Mesenchymal stem cell (in vitro differentiated cells and primary cell): ENCODE data around the gene EFCAB14.
"Not testable (repeated sequence)": the region's sequence is repeated elsewhere in the genome, so short reads cannot be mapped to it uniquely, and the experiment has no call there.

Experiments
- DNase-seq: peaks from one replicate; pipeline ENCODE4 v3.0.0-alpha.2; 2013
- H2AFZ ChIP-seq: one replicate; pipeline ENCODE4 v1.6.1; 2013; ENCODE audit warnings: low read depth, mild to moderate bottlenecking, control low read depth, inconsistent platforms, low read length, moderate library complexity
- H2AK5ac ChIP-seq: 2 replicates; pipeline ENCODE4 v1.6.1; 2013; ENCODE audit warnings: low read length, moderate library complexity, mild to moderate bottlenecking, inconsistent platforms; ENCODE audit not compliant: severe bottlenecking
- H2BK120ac ChIP-seq: one replicate; pipeline ENCODE4 v1.6.1; 2013; ENCODE audit warnings: low read depth, mild to moderate bottlenecking, inconsistent platforms, low read length, moderate library complexity
- H2BK12ac ChIP-seq, 2 experiments: one replicate each; pipeline ENCODE4 v1.6.1; 2013; ENCODE audit warnings: inconsistent platforms in 2 of 2, low read length in 2 of 2, mild to moderate bottlenecking in 2 of 2, moderate library complexity in 2 of 2, control low read depth in 1 of 2
- H2BK15ac ChIP-seq: one replicate; pipeline ENCODE4 v1.6.1; 2013; ENCODE audit warnings: mild to moderate bottlenecking, low read depth, inconsistent platforms; ENCODE audit not compliant: poor library complexity, severe bottlenecking
- H2BK5ac ChIP-seq: 2 replicates; pipeline ENCODE4 v1.6.1; 2013; ENCODE audit warnings: low read depth, mild to moderate bottlenecking, low read length, control low read depth, inconsistent platforms; ENCODE audit not compliant: poor library complexity, severe bottlenecking
- H3K14ac ChIP-seq, 2 experiments: one replicate each; pipeline ENCODE4 v1.6.1; 2013; ENCODE audit warnings: inconsistent platforms in 2 of 2, low read length in 2 of 2, control low read depth in 1 of 2, mild to moderate bottlenecking in 1 of 2, moderate library complexity in 1 of 2
- H3K18ac ChIP-seq, 2 experiments: one replicate each; pipeline ENCODE4 v1.6.1; 2013; ENCODE audit warnings: inconsistent platforms in 2 of 2, low read length in 2 of 2, control low read depth in 1 of 2, low read depth in 1 of 2, mild to moderate bottlenecking in 1 of 2
- H3K23ac ChIP-seq, 2 experiments: one replicate each; pipeline ENCODE4 v1.6.1; 2013; ENCODE audit warnings: inconsistent platforms in 2 of 2, low read length in 2 of 2, mild to moderate bottlenecking in 2 of 2, moderate library complexity in 2 of 2, control low read depth in 1 of 2
- H3K27ac ChIP-seq: 2 replicates; pipeline ENCODE4 v1.5.1; 2013; ENCODE audit warnings: mild to moderate bottlenecking, moderate library complexity, low read length, control low read depth, inconsistent platforms; ENCODE audit not compliant: poor library complexity, severe bottlenecking
- H3K27me3 ChIP-seq, 2 experiments: 2 replicates each; pipeline versions ENCODE4 v1.6.1 to v1.7.0; 2013; ENCODE audit warnings: low read length in 2 of 2, mild to moderate bottlenecking in 2 of 2, moderate library complexity in 2 of 2, control low read depth in 1 of 2, inconsistent platforms in 1 of 2; ENCODE audit not compliant: control insufficient read depth in 1 of 2, insufficient read depth in 1 of 2
- H3K36me3 ChIP-seq, 2 experiments: 2 replicates each; pipeline versions ENCODE4 v1.6.1 to v1.7.0; 2013; ENCODE audit warnings: low read length in 2 of 2, control low read depth in 1 of 2, inconsistent platforms in 1 of 2, low read depth in 1 of 2, mild to moderate bottlenecking in 1 of 2; ENCODE audit not compliant: insufficient read depth in 2 of 2, control insufficient read depth in 1 of 2
- H3K4ac ChIP-seq, 2 experiments: one replicate each; pipeline ENCODE4 v1.6.1; 2013; ENCODE audit warnings: inconsistent platforms in 2 of 2, low read length in 2 of 2, mild to moderate bottlenecking in 2 of 2, moderate library complexity in 2 of 2, control low read depth in 1 of 2, low read depth in 1 of 2
- H3K4me1 ChIP-seq: 2 replicates; pipeline ENCODE4 v1.6.1; 2013; ENCODE audit warnings: low read depth, low read length, control low read depth; ENCODE audit not compliant: control insufficient read depth, insufficient read depth
- H3K4me2 ChIP-seq: 2 replicates; pipeline ENCODE4 v1.6.1; 2013; ENCODE audit warnings: low read length, mild to moderate bottlenecking, inconsistent platforms; ENCODE audit not compliant: poor library complexity, severe bottlenecking
- H3K4me3 ChIP-seq, 2 experiments: 2 replicates each; pipeline versions ENCODE4 v1.5.1 to v1.7.0; 2013; ENCODE audit warnings: low read length in 2 of 2, mild to moderate bottlenecking in 2 of 2, control low read depth in 1 of 2, low read depth in 1 of 2; ENCODE audit not compliant: insufficient read depth in 1 of 2
- H3K79me1 ChIP-seq: replicated peaks from 2 replicates; pipeline ENCODE4 v1.6.1; 2013; ENCODE audit warnings: mild to moderate bottlenecking, control low read depth, low read length, inconsistent platforms; ENCODE audit not compliant: poor library complexity, severe bottlenecking
- H3K9ac ChIP-seq: 2 replicates; pipeline ENCODE4 v1.7.0; 2013; ENCODE audit warnings: mild to moderate bottlenecking, low read length, moderate library complexity
- H3K9me3 ChIP-seq: 2 replicates; pipeline ENCODE4 v1.7.0; 2013; ENCODE audit warnings: mild to moderate bottlenecking, low read length; ENCODE audit not compliant: control insufficient read depth
- H4K8ac ChIP-seq: one replicate; pipeline ENCODE4 v1.6.1; 2013; ENCODE audit warnings: inconsistent platforms, mild to moderate bottlenecking, low read length, moderate library complexity
- H4K91ac ChIP-seq: one replicate; pipeline ENCODE4 v1.6.1; 2013; ENCODE audit warnings: mild to moderate bottlenecking, low read length, inconsistent platforms
- WGBS: methylation state at CpG from one replicate; pipeline ENCODE4 v1.1.7; 2013; ENCODE audit warnings: mixed read lengths; 5-methylcytosine and 5-hydroxymethylcytosine counted together

Gene EFCAB14

DNA sequence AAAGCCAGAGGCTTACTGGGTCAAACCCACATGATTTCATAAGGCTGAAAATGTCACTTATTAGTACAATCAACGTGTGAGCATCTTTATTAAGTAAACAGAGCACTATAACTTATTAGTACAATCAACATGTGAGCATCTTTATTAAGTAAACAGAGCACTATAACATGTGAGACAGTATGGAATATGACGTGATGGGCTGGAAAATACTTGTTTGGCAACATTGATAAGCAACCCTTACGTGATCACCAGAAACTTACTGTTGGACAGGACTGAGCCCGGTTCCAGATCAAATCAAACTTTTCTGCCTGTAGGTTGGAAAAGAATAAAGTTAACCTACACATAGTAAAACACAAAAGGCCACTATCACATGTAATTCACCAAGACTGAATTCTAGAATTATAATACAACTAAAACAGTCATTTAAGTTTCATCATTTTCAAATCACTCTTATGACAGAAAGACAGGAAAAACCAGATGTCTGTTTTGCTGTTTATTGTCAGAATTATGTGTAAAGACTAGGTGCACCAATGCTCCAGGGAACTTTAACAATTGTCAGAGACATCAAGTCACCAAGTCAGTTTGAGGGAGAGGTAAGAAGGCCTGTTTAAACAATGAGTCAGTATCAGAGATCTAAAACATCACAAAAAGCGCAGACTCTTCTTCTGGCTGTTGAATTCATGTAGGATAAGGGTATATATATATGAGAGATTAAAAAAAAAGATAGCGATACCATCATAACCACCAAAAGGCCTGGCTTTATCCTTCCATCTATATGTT is 66.4 kb downstream of the EFCAB14 start:
- Histone ChIP-seq H3K14ac (no peak overlapping the region), H3K9ac (no peak overlapping the region), H2BK15ac (no peak overlapping the region), H3K27ac (no peak overlapping the region), H3K4ac (no peak overlapping the region), H2BK5ac (no peak overlapping the region), H2AFZ (no peak overlapping the region), H2AK5ac (no peak overlapping the region), H3K18ac (no peak overlapping the region), H3K27me3 (no peaks in the 10 kb centered on the region), H2BK12ac (no peak overlapping the region), H3K79me1 (no peaks in the 10 kb centered on the region), H4K8ac (no peak overlapping the region), H3K4me2 (no peak overlapping the region), H3K23ac (no peak overlapping the region), H3K9me3 (peaks cover 16% of the 10 kb centered on the region), H3K4me1 (no peaks in the 10 kb centered on the region), H4K91ac (no peak overlapping the region), H3K36me3 (peaks cover 15 to 66% of the 10 kb centered on the region in 2 experiments), H3K4me3 (no peak overlapping the region), H2BK120ac (no peak overlapping the region)
- WGBS, result 97% methylated on average over 3 of the region's 6 CpGs
- no peak for DNase-seq

DNA sequence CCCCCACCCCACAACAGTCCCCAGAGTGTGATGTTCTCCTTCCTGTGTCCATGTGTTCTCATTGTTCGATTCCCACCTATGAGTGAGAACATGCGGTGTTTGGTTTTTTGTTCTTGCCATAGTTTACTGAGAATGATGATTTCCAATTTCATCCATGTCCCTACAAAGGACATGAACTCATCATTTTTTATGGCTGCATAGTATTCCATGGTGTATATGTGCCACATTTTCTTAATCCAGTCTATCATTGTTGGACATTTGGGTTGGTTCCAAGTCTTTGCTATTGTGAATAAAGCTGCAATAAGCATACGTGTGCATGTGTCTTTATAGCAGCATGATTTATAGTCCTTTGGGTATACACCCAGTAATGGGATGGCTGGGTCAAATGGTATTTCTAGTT is 67.8 kb downstream of the EFCAB14 start:
- not testable (repeated sequence) for H4K8ac ChIP-seq, H3K18ac ChIP-seq, H2BK5ac ChIP-seq, H3K23ac ChIP-seq, H2AFZ ChIP-seq, H2BK12ac ChIP-seq, DNase-seq, H3K14ac ChIP-seq, H3K79me1 ChIP-seq, H4K91ac ChIP-seq, H3K27ac ChIP-seq, H2BK15ac ChIP-seq, H3K4ac ChIP-seq, H3K4me1 ChIP-seq, H3K9ac ChIP-seq, H3K4me3 ChIP-seq, H3K4me2 ChIP-seq, H2BK120ac ChIP-seq, H2AK5ac ChIP-seq, H3K27me3 ChIP-seq
- WGBS, result no CpG with 5 or more reads among the region's 3 CpGs
- Histone ChIP-seq H3K9me3 (peaks cover 22% of the 10 kb centered on the region), H3K36me3 (peaks cover 15 to 59% of the 10 kb centered on the region in 2 experiments)

DNA sequence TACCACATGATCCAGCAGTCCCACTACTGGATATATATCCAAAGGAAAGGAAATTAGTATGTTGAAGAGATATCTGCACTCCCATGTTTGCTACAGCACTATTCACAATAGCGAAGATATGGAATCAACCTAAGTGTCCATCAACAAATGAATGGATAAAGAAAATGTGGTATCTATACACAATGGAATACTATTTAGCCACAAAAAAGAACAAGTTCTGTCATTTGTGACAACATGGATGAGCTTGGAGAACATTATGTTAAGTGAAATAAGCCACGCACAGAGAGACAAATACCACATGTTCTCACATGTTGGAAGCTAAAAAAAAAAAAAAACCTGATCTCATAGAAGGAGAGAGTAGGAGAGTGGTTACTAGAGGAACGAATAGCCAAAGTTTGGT is 68.4 kb downstream of the EFCAB14 start:
- Histone ChIP-seq H3K23ac (no peak overlapping the region), H3K79me1 (no peaks in the 10 kb centered on the region), H2BK5ac (no peak overlapping the region), H2AFZ (no peak overlapping the region), H3K9ac (no peak overlapping the region), H3K36me3 (peaks cover 15 to 52% of the 10 kb centered on the region in 2 experiments), H3K14ac (no peak overlapping the region), H3K27ac (no peak overlapping the region), H2BK15ac (no peak overlapping the region), H2BK12ac (no peak overlapping the region), H3K4me3 (no peak overlapping the region), H3K9me3 (peaks cover 22% of the 10 kb centered on the region), H4K91ac (no peak overlapping the region), H3K4me1 (no peaks in the 10 kb centered on the region), H2AK5ac (no peak overlapping the region), H3K27me3 (no peaks in the 10 kb centered on the region), H2BK120ac (no peak overlapping the region), H4K8ac (no peak overlapping the region), H3K18ac (no peak overlapping the region), H3K4ac (no peak overlapping the region), H3K4me2 (no peak overlapping the region)
- WGBS, result no CpG with 5 or more reads among the region's 3 CpGs
- DNase-seq, result no peak

DNA sequence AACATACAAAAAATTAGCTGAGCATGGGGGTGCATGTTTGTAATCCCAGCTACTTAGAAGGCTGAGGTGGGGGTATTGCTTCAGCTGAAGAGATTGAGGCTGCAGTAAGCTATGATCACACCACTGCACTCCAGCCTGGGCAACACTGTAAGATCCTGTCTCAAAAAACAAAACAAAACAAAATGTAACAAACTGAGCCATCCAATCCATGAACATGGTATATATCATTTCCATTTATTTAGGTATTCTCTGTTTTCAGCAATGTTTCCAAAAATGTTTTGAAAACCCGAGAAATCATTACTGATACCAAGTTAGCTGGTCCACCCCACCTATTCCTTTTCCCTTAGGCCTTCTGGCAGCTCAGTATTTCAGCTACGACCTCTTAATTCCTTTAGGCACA is 69.2 kb downstream of the EFCAB14 start:
- WGBS, result 92% methylated on average over 2 of the region's 2 CpGs

More for the DNA sequence above, 69.2 kb downstream of the EFCAB14 start:
- H3K27ac ChIP-seq, result no peak overlapping the region
- peaks cover 22% of the 10 kb centered on the region for H3K9me3 ChIP-seq
- H3K79me1 ChIP-seq, result no peaks in the 10 kb centered on the region
- H4K91ac ChIP-seq, result no peak overlapping the region
- H3K4me1 ChIP-seq, result no peaks in the 10 kb centered on the region
- no peak overlapping the region for H2BK12ac ChIP-seq
- no peak overlapping the region for H4K8ac ChIP-seq
- H2AFZ ChIP-seq, result no peak overlapping the region
- H3K27me3 ChIP-seq, result no peaks in the 10 kb centered on the region
- no peak overlapping the region for H3K4me3 ChIP-seq
- no peak overlapping the region for H3K23ac ChIP-seq
- H2BK15ac ChIP-seq, result no peak overlapping the region
- H2BK120ac ChIP-seq, result no peak overlapping the region
- no peak overlapping the region for H3K4ac ChIP-seq
- no peak for DNase-seq
- H2AK5ac ChIP-seq, result no peak overlapping the region
- H3K18ac ChIP-seq, result no peak overlapping the region
- no peak overlapping the region for H3K14ac ChIP-seq
- no peak overlapping the region for H3K9ac ChIP-seq
- H3K36me3 ChIP-seq, result peaks cover 15 to 46% of the 10 kb centered on the region in 2 experiments
- no peak overlapping the region for H3K4me2 ChIP-seq
- H2BK5ac ChIP-seq, result no peak overlapping the region
